Lower leg skin (tissue), 3 donors: Measurements from ENCODE around the gene CHST8.

Experiments
- CTCF ChIP-seq, 3 donors: fragments of 450-650 bp; IDR thresholded peaks; one replicate each; pipeline ENCODE4 v1.5.1; 2016; ENCODE audit warnings: antibody characterized with exemption in 3 of 3, mild to moderate bottlenecking in 3 of 3, moderate library complexity in 2 of 3
- POLR2A ChIP-seq, 2 donors: fragments of 450-650 bp; IDR thresholded peaks; one replicate each; pipeline ENCODE4 v1.6.1; 2016 to 2017; ENCODE audit warnings: antibody characterized with exemption in 2 of 2, mild to moderate bottlenecking in 1 of 2, moderate library complexity in 1 of 2

- no peak for TF ChIP-seq POLR2A (IDR thresholded peaks at IDR 0.05)
- no peak for TF ChIP-seq CTCF (IDR thresholded peaks at IDR 0.05)
These were observed 119.2 kb downstream of the CHST8 start for GRCh38 chr19:33740811-33741396.
